H54 (cell line): ENCODE results near the gene HSFX1.

ENCODE experiments used
- DNase-seq: peaks from one replicate; pipeline ENCODE4 v3.0.0; 2011; ENCODE audit warnings: low spot score, mixed read lengths; ENCODE audit not compliant: insufficient read length
- FAIRE-seq: peaks from 3 replicates; lab custom pipeline; 2011; peaks lifted over from hg19 to GRCh38; lab: Jason Lieb, UNC
- POLR2A ChIP-seq: IDR thresholded peaks from 2 replicates; pipeline ENCODE4 v1.6.1; 2011; ENCODE audit warnings: low read depth, mild to moderate bottlenecking, low read length

Gene HSFX1

DNA sequence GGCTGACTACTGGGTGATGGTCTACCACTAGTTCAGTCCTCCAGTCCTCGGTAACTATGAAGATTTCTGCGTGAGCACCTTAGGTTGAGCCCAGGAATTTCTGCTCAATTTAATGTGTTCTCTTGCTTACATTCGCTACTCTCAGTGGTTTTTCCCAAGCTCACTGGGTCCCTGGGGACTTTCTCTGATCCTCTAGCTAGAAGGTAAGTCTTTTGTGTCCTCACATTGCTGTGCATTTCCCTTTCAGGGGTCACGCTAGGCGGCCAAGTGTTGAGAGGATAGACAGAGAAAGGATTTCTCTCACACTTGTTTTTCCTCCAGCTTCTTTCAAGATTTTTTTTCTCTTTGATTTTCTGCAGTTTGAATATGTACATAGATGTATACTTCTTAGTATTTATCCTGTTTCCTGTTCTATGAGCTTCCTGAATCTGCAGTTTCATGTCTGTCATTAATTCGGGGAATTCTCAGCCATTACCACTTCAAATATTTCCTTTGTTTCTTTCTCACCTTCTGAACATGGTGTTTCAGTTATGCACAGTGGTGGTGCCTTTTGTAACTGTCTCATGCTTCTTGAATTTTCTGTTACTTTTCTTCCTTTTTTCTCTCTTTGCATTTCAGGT lies 25.3 kb downstream of the HSFX1 start:
- TF ChIP-seq POLR2A, result no peak
- DNase-seq (no peak), FAIRE-seq (no peak)

DNA sequence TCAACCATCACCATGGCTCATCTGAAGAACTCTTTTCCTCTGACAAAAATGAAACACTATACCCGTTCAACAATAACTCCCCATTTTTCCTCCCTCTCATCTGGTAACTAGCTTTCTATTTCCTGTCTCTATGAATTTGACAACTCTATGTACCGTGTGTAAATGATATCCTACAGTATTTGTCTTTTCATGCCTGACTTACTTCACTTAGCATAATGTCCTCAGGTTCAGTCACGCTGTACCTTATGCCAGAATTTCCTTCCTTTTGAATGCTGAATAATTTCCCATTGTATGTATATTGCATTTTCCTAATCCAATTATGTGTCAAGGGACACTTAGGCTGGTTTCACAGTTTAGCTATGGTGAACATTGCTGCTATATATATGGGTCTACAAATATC lies 26.1 kb downstream of the HSFX1 start:
- FAIRE-seq (no peak), DNase-seq (no peak)
- TF ChIP-seq POLR2A, result no peak

DNA sequence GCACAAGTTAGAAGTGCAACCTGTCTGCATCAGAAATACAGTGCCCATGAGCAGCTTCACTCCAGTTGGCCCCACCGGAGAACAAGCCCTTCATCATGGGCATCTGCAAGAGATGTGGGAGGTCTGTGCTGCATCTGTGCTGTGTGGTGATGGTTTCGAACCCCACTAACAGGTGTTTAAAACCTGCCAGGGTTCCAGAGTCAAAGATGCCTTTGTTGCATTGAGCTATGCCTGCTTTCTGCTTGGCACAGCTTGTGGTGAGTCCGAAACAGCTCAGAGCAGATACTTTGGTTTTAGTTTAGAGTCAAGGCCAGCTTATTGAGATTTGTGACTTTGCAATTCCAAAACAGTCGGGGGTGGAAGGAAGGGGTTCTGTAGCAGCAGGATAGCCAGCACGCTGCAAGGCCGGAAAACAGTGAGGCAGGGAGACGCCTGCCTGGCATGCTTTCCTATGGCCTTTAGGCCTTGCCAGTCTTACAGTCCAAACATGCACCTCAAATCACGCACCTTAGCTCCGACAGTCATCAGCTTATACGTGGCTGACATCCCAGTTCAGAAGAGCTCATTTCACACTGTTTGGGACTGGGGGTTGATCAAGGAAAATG lies 29.7 kb downstream of the HSFX1 start:
- no peak for TF ChIP-seq POLR2A
- no peak for DNase-seq
- FAIRE-seq, result no peak

DNA sequence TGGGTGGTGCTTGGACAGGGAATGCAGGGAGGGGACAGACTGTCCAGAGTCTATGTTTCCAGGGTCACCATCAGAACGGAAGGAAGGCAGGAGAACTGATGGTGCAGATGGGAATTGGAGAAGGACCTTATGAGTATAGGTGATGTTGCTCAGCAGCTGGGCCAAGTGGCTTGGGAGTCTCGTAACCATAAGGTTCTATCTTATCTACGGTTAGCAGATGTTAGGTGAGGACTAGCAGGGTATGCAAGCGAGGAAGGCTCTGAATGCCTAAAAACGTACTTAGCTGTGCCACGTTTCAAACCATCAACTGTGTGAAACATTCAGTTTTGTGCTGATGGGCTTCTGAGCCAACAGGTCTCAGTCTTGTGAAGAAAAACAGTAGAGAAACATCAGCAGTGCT lies 30.2 kb downstream of the HSFX1 start:
- DNase-seq (no peak), FAIRE-seq (no peak)
- no peak for TF ChIP-seq POLR2A

DNA sequence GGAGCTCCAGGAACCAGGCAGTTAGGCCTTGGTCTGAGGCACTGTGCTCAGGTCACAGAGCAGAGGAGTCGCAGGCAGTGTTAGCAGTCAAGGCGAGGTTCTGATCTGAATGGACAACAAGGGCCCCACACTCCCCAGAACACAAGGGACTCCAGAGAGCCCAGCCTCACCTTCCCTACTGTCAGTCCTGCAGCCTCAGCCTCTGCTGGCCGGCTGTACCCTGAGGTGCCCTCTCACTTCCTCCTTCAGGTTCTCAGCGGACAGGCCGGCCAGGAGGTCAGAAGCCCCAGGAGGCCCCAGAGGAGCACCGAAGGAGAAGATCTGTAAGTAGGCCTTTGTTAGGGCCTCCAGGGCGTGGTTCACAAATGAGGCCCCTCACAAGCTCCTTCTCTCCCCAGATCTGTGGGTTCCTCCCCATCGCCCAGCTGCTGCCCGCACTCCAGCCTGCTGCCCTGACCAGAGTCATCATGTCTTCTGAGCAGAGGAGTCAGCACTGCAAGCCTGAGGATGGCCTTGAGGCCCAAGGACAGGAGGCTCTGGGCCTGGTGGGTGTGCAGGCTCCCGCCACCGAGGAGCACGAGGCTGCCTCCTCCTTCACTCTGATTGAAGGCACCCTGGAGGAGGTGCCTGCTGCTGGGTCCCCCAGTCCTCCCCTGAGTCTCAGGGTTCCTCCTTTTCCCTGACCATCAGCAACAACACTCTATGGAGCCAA lies 34.0 kb downstream of the HSFX1 start:
- TF ChIP-seq POLR2A, result no peak
- DNase-seq (no peak), FAIRE-seq (no peak)

DNA sequence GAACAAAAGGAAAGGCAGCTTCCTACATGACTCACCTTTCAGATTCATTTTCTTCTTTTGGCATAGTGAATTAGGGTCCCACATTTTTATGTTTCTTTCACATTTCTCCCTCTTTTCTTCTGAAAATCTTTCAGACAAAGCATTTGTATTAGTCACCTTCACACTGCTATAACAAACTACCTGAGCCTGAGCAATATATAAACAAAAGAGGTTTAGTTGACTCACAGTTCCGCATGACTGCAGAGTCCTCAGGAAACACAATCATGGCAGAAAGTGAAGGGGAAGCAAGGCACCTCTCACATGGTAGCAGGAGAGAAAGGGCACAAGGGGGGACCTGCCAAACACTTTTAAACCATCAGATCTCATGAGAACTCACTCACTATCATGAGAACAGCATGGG lies 44.8 kb downstream of the HSFX1 start:
- no peak for FAIRE-seq
- no peak for TF ChIP-seq POLR2A

DNA sequence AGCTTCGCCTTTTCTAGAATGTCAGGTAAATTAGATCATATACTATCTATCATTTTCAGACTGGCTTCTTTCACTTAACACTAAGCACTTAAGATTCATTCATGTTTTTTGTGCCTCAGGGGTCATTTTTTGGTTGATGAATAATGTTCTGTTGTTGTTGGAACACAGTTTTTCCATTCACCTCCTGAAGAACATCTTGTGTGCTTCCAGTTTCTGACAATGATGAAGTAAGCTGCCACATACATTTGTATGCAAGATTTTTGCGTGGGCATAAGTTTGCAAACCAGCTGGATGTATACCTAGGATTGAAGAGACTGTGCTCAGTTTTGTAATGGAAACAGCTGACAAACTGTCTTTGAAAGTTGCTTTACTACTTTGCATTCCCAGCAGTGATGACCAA lies 45.5 kb downstream of the HSFX1 start:
- no peak for TF ChIP-seq POLR2A
- FAIRE-seq (no peak), DNase-seq (no peak)

More for the DNA sequence above, 44.8 kb downstream of the HSFX1 start:
- DNase-seq, result no peak

DNA sequence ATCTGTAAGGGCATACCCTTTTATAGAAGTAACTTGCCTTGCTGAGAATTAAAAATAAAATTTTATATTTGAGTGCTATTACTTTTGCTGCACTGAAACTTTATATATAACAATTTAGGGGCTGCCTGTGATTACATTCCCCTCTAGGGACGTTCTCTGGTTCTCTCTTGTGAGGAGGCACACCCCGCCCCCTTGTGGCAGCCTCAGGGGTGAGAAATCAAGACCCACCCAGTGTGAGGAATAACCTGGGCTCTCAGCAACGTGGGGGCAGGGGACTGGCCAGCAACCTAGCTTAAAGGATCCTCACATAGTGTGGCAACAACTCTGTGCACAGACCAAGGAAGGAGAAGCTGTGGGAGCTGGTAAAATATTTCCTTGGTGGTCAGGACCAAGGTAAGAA lies 51.6 kb downstream of the HSFX1 start:
- no peak for DNase-seq
- no peak for TF ChIP-seq POLR2A
- no peak for FAIRE-seq
